Stimulated activated CD4-positive, alpha-beta T cell treated with anti-CD3 and anti-CD28 coated beads, Interleukin-15, amount 100 ng/mL, for 24 hours (primary cell): ENCODE results near the gene DQX1.
A peak's percentile ranks its signal among the peaks of the same experiment; 100 is the strongest.
"Not testable (repeated sequence)": the region's sequence is repeated elsewhere in the genome, so short reads cannot be mapped to it uniquely, and the experiment has no call there.

ENCODE experiments used
- DNase-seq: peaks from one replicate; pipeline ENCODE4 v3.0.0-alpha.2; 2020

The DQX1 gene

GRCh38 chr2:74491648-74492544 is 34.1 kb downstream of the DQX1 start:
- DNase-seq = no peak

- DNase-seq = no peak
Measured at GRCh38 chr2:74489906-74490305, 36.1 kb downstream of the DQX1 start.

- no peak for DNase-seq
Measured at GRCh38 chr2:74488643-74489481, 37.2 kb downstream of the DQX1 start.

DNA sequence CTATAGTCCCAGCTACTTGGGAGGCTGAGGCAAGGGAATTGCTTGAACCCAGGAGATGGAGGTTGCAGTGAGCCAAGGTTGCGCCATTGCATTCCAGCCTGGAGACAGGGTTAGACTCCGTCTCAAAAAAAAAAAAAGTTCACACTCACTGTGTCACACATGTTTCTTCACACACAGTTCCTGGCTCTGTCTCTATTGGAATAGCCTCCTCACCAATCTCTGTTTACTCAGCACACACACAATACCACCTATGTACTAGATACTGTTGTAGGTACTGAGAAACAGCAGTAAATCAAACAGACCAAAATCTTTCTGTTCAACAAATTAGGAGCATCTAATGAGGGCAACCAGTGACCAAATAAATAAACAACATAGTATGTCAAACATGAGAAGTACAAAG is 39.9 kb downstream of the DQX1 start:
- no peak for DNase-seq

DNA sequence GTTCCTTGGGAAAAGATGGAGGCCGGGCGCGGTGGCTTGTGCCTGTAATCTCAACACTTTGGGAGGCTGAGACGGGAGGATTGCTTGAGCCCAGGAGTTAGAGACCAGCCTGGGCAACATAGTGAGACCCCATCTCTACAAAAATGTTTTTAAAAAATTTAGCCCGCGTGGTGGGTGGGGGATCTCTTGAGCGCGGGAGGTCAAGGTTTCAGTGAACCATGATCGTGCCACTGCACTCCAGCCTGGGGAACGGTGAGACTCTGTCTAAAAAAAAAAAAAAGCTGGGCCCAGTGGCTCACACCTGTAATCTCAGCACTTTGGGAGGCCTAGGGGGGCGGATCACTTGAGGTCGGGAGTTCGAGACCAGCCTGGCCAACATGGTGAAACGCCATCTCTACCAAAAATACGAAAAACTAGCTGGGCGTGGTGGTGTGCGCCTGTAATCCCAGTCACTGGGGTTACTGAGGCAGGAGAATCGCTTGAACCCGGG is 42.3 kb downstream of the DQX1 start:
- not testable (repeated sequence) for DNase-seq

DNA sequence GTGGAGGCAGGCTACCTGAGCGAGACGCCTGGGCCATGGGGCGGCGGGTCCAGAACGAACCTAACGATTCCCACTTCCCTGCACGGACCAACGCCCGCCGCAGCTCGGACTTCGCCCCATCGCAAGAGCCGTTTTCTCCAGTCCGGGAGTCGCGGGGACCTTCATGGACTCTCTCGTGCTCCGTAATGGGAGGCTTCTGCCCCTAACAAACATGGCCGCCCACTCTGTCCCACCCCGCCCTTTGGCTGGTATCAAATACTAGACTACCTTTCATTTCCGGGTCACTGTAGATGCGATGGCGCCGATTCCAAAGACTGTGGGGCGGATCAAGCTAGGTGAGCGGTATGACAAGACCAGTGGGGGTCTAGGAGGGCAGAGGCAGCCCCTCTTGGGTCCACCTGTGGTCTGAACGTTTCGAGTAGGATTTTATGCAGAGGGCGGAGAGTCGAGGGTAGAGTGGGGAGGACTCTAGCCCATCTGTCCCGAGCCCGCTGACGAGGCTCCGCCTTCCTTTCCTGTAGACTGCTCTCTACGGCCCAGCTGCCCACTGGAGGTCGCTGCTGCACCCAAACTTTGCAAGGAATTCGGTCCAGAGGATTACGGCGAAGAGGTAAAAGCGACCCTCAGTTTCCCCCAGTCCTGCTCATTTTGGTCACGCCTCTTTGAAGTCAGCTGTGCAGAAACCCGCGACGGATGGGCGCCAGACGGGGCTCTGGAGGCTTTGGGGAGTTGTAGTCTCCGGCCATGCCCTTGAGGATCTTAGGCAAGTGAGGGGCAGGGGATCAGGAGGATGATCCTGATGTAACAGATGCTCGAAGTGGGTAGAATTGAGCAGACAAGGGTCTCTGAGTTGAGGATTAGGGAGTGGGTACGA is 43.0 kb downstream of the DQX1 start, which contains the start of the genes CCDC142 and TTC31:
Gene CCDC142 (minus strand): TSS at position 198 of the 874 bp plus-strand sequence. CDS start 161 bp downstream, at position 37.
Gene TTC31 (plus strand): TSS at position 281 of the 874 bp plus-strand sequence. CDS start 15 bp downstream, at position 296.
- DNase-seq = peak; percentile 96

- peak; percentile 69 for DNase-seq
Measured at GRCh38 chr2:74481961-74482800, 43.9 kb downstream of the DQX1 start.

- DNase-seq = no peak
Measured at GRCh38 chr2:74481431-74481830, 44.6 kb downstream of the DQX1 start.

- no peak for DNase-seq
Measured at GRCh38 chr2:74474899-74475298, 51.1 kb downstream of the DQX1 start.

DNA sequence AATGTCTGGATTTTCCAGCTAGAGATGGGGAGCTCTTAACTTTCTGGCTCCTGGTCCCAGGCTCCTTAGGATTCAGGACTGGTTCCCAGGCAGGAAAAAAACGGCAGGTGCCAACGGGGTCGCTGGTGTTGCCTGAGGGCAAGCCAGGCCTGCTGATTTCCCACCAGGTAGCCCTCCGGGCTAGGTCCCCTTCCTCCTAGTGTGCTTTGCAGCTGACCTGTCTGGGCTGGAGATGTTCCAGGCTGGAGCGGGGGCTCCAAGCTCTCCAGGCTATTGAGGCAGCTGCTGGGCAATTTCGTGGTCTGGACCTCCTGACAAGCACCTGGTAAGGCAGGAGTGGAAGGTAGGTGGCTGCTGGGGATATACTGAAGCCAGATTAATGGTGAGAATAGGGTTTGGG is 51.5 kb downstream of the DQX1 start:
- no peak for DNase-seq

GRCh38 chr2:74472945-74473258 is 53.1 kb downstream of the DQX1 start:
- DNase-seq = no peak

GRCh38 chr2:74472086-74472944 is 53.7 kb downstream of the DQX1 start, which contains the start of gene MRPL53:
Gene MRPL53, minus strand, starts transcription at chr2:74472680. Its CDS starts 20 bp downstream, at chr2:74472660.
- peak; percentile 97 for DNase-seq

- DNase-seq = no peak
Measured at GRCh38 chr2:74471332-74472065, 54.5 kb downstream of the DQX1 start.

DNA sequence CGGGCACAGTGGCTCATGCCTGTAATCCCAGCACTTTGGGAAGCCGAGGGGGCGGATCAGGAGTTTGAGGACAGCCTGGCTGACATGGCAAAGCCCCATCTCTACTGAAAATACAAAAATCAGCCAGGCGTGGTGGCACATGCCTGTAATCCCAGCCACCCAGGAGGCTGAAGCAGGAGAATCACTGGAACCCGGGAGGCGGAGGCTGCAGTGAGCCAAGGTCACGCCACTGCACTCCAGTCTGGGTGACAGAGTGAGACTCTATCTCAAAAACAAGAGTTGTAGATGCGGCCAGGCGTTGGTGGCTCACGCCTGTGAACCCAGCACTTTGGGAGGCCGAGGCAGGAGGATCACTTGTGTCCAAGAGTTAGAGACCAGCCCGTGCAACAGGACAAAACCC is 55.3 kb downstream of the DQX1 start:
- DNase-seq = not testable (repeated sequence)
